CD4-positive, alpha-beta T cell treated with Interferon gamma for 1 hour (primary cell): Measurements from ENCODE around the gene KCNC3.
A peak's percentile ranks its signal among the peaks of the same experiment; 100 is the strongest.

Experiments used
- DNase-seq: peaks from one replicate; pipeline ENCODE4 v3.0.0-alpha.2; 2020

KCNC3 gene

DNA sequence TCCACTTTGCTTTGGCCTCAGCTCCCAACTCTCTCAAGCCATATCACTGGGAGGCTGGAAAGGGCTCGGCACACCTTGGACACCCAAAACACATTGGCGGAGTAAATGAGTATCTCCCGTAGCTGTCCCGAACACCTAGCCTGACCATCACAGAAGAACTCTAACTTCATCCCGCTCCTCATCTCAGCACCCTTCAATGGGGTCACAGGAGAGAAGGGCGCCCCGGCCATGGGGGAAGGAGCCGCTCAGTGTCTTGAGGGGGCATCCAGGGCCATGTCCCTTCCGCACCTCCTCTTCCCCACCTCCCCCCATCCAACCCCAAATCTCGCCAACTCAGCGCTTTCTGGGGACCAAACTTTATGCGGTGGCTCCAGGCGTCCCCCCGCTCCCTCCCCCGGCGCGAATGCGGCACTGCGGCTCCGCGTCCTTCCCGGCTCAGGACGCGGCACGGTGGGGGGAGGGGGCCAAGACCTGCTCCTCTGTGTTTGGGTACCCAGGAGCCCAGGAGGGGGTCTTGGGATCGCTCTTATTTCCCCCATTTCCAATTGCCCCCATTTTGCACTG is 3.0 kb downstream of the KCNC3 start:
- no peak for DNase-seq

DNA sequence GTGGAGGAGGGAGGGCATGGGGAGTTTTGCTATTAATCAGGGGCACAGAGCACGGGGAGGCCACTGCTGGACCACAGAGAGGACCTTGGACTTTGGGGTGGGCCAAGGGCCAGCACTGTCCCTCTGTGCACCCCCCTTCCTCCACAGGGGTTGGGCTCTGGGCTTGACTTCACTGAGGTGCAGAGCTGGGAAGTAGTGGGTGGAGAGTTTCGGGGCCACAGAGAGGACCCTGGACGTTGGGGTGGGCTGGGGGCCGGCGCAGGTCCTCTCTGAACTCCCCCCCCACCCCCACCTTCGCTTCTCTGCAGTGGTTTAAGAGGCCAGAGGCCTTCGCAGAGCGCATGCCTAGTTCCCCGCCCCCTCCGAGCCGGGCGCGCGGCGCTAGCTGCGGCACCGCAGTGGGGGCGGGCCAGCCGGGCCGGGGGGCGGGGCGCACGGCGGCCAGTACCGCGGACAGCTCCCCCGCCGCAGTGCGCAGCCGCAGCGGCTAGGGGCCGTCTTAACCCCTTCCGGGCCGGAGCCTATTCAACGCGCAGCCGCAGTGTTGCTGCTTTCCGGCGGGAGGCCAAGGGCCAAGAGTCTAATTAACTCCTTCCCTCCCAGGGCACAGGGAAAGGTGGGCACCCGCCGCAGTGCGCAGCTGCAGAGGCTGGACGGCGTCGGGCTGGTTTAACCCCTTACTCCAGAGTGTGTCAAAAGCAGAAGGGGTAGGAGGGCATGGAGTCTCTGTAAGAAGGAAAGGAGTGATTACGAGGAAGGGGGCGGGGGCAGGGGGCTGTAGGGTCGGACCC is 3.7 kb downstream of the KCNC3 start:
- peak; percentile 71 for DNase-seq

DNA sequence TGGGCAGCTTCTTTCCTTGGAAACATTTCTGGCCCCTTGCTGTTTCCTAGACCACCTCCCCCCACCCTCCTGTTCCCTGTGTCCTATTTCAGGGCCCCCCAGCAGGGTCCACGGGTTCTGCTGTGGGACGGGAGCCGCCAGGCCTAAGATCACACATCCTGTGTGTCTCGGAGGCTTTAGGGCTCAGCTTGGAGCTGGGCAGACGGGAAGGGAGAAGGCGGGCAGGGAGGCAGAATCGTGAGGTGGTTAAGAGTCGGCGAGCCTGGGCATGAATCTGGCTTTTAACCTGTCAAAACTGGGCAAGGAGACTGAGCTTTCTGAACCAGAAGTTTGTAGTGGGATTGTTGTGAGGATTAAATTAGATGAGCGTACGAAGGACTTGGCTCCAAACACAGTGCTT is 4.8 kb downstream of the KCNC3 start:
- no peak for DNase-seq

DNA sequence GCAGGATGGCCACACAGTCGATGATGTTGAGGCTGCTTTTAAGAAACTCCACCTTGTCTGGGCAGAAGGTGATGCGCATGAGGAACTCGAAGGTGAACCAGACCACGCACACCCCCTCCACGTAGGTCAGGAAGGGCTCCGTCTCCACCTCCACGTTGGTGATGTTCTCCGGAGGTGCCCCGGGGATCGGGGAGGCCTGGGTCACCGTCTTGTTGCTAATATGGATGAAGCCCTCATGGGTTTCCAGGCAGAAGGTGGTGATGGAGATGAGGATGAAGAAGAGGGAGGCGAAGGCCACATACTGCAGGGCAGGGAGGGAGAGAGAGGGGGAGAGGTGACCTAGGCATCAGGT is 5.4 kb downstream of the KCNC3 start:
- DNase-seq = no peak

DNA sequence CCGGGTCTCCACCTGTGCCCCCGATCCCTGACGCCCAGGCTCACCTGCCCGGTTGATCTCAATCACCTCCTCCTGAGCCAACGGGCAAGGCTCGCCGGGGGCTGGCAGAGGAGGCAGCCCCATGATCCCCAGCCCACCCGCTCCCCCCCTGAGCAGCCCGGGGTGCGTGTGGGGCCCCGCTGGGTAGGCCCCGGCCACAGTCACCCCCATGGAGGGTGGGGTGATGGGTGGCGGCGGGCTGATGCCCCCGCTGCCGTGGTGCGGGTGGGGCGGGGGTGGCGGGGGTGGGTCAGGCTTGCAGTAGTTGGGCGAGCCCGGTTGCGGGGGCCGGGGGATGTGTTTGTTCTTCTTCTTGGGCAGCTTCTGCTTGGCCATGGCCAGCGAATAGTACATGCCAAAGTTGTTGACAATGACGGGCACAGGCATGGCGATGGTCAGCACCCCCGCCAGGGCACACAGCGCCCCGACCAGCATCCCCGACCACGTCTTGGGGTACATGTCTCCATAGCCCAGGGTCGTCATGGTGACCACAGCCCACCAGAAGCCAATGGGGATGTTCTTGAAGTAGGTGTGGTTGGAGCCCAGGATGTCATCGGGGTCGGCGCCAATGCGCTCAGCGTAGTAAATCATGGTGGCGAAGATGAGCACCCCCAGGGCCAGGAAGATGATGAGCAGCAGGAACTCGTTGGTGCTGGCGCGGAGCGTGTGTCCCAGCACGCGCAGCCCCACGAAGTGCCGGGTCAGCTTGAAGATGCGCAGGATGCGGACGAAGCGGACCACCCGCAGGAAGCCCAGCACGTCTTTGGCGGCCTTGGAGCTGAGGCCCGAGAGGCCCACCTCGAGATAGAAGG is 6.0 kb downstream of the KCNC3 start:
- DNase-seq = no peak

DNA sequence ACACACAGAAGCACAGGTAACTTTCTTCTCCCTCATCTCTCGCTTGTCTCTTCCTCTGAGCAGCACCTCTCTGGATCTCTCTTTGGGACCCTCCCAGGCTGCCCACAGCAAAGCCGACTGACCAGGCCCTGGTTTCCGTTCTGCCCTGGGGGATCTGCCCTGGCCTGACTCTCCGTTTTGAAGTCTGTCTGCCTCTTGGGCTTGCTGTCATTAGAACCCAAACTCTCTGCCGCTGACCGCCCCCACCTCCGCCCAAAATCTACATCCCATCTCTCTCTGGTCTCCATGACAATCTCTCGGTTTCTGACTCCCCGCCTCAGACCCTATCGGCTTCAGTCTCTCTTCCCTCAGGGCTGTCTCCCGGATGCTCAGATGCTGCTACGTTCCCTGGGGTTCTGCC is 6.9 kb downstream of the KCNC3 start:
- DNase-seq = no peak

DNA sequence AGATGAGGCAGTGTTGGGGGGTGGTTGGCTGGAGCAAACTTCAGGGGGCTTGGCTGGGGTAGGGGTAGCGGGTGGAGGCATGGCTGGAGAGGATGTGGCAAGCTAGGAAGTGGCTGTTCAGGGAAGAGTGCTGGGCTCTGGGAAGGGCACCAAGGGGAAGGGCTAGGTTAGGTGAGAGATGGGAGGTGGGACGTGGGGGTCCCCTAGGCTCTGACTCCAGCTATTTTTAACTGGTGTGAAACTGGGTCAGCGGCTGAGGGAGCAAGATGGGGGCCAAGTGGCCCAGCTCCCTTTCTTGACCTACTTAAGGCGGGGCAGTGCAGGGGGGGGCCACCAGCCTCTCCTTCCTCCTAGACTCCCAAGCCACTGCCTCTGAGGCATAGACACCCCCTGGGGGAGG is 7.3 kb downstream of the KCNC3 start:
- no peak for DNase-seq

DNA sequence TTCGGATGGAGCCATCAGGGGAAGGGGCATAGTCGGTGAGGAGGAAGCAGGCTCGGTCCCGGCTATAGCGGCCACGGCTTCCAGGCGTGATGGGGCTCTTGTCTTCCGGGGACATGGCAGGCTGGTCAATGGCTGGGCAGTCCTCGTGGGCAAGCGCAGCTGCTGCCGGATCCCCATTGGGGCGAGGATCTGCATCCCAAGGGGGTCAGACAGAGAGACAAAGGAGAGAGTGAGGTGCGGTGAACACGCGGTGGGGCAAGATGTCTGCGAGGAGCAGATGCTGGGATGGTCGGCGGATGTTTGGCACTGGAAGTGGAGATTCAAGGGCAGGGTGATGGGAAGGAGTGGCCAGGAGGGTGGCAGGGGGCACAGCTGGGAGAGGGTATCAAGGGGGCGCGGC is 8.6 kb downstream of the KCNC3 start:
- no peak for DNase-seq

DNA sequence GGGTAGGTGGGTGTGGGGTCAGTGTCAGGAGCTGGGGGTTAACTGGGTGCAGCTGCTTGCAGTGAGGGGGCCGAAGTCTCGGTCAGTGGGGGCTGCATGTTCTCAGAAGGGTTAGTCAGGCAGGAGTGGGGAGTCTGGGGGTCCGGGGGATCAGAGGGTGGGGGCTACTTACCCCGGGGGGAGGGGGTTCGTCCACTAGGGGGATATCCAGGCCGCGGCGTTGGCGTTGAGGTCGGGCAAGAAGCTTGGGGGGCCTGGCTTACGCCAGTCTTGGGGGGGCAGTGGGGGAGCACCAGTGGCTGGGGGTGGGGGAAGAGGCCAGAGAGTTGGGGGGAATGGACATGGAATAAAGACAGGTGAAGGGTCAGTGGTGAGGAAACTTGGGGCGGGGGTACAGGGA is 9.1 kb downstream of the KCNC3 start:
- no peak for DNase-seq

DNA sequence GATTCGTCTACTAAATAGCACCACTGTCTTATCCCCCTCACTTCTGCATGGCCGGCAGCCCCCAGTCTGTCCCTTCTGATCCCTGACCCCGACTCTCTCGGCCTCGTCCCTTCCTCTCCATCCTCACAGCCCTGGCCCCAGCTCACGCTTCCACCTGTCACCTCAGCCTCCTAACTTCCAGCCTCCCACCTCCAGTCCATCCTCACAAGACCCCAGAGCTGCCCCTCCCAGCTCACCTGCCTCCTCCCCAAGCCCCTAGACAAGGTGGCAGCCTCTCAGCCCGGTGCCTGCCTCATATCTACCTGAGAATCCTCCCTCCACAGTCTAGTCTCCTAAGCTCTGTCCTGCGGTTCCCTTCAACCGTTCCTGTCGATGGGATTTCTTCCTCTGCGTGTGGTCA is 10.0 kb downstream of the KCNC3 start:
- no peak for DNase-seq

DNA sequence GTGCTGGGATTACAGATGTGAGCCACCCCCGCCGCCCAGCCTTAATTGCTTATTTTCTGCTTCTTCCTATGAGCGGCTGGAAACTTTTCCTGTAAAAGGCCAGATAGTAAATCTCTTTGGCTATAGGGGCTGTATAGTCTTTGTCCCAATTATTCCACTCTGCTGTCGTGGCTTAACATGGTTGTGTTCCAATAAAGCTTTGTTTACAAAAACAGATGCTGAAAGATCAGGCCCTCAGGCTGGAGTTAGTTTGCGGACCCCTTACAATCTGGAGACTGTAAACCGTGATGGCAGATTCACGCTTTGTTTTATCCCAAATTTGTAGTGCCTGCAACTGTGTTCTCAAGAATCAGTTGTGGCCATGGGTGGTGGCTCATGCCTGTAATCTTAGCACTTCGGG is 10.7 kb downstream of the KCNC3 start:
- DNase-seq = no peak

DNA sequence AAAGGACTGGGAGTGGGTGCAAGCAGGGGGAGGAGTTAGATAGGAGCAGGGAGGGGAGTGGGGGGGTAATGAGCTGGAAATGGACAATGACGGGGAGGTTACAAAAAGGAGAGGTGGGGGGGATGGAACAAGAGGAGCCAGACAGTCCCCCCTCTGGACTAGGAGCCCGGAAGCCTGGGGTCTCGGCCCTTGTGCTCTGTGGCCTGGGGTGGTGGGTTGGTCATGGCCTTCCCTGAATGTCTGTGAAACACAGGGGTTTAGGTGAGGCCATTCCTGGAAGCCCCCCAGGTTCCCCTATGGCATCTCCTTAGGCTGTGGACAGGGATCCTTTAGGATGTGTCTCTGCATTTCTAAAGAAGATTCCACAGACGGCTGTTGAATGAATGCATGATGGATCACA is 12.1 kb downstream of the KCNC3 start:
- DNase-seq = no peak

DNA sequence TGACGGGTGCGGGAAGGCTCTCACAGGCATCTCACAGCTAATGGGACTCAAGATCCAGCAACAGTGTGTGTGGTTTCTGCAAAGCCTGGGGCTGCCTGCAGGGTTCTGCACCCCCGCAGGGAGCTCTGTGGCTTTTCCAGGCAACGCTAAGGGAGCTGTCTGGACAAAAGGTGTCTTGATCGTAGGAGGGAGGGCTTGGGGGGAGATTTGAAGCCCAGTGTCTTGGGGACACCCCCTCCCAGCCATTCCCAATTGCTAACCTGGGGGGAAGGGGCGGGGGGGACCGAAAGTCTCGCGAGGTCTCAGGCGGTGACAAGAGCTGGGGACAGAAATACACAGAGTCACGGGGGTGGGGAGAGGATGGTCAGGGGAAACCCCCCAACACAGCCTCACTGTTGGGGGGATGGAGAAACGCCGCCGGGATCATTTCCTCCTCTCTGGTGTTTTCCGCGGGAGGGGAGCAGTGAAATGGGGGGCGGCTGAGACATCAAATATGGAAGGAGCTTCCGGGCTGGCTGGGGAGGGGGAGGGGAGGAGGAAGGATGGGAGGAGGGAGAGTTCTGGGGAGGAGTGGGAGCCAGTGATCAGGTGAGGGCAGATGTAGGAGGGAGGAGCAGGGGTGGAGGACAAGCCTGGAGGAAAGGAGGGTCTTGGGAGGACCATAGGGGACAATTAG is 13.3 kb downstream of the KCNC3 start:
- no peak for DNase-seq

DNA sequence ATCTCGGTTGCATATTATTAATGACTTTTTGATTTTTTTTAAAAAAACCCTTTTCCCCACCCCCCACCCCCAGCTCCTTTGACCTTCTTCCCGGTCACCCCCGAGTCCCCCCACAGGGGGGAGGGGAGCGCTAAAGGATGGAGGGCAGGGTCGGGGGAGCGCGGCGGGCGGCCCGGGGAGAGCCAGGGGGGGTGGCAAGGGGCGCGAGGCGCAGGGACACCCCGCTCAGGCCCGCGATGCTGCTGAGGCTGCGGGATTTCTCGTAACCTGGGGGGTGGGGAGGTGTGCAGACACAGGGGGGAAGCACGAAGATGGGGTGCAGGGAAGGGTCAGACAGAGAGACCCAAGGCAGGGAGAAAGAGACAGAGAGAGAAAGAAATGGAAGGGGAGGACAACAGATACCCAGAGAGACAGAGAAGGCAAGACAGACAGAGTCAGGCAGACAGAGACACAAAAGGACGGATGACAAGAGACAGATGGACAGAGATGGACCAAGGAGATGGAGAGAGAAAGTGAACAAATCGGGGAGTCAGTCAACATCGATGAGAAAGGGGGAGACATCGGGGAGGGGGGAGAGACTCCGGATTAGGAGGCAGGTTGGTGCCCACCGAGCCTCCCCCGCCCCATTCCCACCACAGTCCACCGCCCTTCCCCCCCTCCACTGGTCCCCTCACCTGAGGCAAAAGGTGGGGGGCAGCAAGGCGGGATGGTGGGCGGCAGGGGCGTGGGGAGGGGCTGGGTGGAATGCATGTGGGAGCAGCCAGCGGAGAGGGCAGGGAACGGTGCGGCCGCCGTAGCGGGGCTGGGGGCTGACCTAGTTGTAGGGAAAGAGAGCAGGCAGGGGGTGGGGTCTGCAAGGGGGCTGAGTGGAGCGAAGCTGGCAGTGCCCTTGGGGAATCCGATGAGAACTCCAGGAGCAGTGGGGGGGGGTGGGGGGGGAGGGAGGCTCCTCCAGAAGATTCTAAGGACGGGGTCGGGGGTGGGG is 14.2 kb downstream of the KCNC3 start:
- DNase-seq = no peak

DNA sequence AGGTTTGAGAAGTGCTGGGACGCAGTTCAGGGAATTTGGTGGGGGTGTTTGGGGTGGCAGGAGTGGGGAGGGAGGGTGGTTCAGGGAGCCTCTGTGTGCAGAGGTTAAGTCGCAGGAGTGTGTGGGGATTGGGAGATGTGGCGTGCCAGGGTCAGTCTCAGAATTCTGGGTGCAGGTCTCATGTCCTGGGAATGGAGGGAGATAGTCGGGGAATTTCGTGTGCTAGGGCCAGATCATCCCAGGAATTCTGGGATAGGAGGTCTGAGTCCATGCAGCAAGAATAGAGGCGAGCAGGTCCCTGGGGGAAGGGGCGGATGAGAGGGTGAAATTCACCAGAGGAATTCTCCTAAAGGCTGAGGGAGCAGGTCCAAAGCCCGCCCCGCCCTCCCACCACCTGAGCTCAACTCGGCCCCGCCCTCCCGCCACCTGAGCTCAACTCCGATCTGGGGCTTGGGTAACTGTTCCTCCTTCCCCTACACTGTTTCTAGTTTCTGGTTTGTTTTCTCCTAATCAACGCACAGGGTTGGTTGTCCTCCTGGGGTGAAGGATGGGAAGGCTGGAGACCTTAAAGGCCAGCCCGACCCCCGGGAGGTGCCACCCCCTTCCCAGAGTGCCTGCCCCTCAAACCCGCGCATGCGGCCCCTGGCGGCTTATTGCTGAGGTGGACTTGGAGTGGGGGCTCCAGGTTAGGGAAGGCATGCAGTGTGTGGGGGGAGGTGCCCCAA is 15.2 kb downstream of the KCNC3 start:
- no peak for DNase-seq

DNA sequence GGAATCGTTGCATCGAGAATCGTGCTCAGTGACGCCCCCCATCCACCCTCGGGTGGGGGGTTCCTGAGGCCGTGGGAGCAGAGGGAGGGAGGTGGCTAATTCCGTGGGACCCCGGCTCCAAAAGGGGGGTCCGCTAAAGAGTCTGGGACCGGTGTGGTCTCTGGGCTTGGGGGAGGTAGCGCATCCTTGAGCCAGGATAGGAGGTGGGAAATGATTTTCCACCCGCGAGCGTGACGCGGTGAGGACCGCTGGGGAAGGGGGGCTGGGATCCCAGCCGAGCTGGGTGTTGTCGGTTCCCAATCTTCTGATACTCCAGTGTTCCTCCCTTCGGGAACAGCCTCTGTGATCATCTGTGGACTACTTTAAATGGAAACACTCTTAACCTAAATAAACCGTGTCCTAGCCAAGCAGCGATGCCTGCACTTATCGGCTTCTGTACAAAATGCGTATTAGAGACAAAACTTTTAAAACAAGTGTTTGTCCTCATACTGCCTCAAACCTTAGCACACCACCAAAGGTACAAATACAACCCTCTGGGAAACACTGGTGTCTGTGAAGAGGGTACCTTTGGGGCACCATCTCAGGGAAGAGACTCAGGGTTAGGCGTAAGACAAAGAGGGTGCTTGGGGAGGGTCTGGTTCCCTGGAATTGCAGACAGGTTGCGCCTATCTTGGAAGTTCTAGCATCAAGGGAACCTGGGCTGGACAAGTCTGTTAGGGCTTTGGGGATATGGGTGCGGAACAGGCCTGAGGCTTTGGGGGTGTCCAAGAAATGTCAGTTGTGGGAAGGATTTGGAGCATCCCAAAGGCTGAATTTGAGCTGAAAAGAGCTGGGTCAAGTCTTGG is 16.0 kb downstream of the KCNC3 start:
- DNase-seq = no peak

DNA sequence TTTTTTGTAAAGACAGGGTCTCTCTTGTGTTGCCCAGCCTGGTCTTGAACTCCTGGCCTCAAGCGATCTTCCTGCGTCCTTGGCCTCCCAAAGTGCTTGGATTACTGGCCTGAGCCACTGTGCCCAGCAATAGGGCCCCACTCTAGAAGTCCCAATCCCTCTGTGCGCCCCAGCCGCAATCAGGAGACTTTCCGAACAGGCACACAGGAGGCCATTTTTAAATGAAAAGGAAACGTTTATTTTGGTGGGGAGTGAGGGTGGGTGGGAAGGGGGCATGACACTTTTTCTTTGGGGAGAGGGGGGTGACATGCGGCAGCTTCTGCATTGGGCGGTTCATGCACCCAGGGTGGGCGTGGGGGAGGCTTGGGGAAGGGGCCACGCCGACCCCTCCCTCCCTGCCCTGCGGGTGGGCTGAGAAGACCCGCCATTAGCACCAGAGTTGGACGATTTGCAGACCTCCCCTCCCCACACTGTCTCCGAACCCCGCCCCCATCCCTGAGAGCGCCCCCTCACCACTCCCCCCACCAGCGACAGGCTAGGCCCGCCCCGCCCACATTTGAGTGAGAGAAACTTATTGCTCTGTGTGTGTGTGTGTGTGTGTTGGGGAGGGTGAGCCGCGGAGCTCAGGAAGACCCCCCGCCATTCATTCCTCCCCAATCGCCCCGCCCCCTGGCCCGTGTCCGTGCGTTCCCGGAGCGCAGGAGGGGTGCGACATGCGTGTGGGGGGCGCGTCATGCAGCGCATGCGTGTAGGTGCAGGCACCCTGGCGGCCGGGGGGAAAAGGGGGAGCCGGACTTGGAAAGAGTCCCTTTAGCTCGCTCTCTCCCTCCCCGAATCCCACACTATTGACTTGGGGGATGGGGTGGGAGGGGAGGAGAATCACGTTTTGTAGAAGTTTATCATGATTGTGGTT is 17.2 kb downstream of the KCNC3 start:
- no peak for DNase-seq

DNA sequence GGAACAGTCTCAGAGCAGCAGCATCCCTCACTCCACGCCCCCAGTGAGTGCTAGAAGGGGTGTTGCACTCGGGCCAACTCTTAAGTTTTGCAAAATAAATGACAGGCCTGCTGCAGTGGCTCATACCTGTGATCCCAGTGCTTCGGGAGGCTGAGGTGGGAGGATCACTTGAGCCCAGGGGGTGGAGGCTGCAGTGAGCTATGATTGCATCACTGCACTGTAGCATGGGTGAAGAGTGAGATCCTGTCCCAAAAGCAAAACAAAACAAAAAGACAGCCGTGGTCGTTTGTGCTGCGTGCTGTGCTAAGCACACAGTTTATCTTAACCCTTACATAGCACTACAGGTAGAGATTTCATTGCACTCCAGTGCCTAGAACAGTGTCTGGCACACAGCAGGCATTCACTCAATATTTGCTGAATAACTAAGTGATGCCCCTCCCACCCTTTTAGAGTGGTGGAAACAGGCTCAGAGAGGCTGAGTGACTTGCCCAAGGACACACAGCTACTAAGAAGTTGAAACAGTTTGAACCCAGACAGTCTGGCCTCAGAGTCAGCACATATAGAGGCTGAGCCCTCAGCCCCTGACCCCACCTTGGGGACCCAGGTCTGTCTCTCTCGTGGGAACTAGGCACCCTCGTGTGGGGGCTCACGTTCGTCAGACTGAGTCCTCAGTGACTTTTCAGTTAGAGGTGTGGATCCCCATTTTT is 18.3 kb downstream of the KCNC3 start:
- no peak for DNase-seq
